GM21447 (cell line): ENCODE data around the gene ZDHHC14.
"Not testable (repeated sequence)": the region's sequence is repeated elsewhere in the genome, so short reads cannot be mapped to it uniquely, and the experiment has no call there.

Experiments used
- ATAC-seq: cut with Tn5 transposase; IDR thresholded peaks from one replicate; pipeline ENCODE4 v1.9.1; 2021; ENCODE audit not compliant: unreplicated experiment

ZDHHC14 gene

DNA sequence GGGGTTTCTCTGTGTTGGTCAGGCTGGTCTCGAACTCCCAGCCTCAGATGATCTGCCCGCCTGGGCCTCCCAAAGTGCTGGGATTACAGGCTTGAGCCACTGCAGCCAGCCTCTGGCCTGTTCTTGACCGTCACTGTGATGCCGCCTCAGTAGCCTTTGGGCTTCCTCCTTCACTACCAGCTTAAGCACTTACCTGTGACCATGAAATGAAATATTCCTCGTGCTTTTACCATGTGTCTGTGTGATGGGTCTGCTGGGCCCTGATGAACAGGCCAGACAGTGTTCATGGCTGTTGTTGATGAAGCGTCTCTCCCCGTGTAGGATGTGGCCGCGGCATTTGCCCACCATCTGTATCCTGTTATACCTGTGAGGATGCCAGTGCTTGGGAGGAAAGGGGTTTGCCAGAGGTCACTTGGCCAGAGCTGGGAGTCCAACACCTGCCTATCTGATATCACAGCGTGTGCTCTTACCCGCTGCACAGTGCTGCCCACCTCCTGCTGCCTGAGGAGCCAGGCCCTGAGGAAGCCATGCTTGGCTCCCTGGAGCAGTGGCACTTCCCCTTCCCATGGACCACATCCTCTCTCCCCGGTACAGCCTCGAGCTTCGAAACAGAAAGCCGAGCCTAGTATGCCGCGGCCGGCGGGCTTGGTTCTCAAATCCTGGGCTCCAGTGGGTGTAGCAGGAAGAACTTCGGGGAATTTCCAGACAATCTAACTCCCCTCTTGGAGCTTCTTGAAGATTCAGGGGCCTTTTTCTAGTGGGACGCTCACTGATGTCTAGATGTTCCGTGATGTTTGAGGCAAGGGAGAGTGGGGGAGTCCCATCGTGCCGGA lies 167.9 kb downstream of the ZDHHC14 start:
- ATAC-seq, result no peak

DNA sequence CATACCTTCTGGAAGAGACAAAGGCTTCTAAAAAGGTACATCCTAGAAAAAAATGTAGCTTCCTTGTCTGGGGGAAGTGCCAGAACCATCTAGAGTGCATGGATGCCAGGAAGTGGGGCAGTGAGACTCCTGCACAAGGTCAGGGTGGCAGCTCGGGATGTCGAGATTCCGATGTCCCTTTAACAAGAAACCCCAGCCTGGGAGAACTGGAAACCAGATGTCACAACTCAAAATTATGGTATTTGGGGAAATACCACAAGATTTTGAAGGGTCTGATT lies 168.4 kb downstream of the ZDHHC14 start:
- no peak for ATAC-seq

DNA sequence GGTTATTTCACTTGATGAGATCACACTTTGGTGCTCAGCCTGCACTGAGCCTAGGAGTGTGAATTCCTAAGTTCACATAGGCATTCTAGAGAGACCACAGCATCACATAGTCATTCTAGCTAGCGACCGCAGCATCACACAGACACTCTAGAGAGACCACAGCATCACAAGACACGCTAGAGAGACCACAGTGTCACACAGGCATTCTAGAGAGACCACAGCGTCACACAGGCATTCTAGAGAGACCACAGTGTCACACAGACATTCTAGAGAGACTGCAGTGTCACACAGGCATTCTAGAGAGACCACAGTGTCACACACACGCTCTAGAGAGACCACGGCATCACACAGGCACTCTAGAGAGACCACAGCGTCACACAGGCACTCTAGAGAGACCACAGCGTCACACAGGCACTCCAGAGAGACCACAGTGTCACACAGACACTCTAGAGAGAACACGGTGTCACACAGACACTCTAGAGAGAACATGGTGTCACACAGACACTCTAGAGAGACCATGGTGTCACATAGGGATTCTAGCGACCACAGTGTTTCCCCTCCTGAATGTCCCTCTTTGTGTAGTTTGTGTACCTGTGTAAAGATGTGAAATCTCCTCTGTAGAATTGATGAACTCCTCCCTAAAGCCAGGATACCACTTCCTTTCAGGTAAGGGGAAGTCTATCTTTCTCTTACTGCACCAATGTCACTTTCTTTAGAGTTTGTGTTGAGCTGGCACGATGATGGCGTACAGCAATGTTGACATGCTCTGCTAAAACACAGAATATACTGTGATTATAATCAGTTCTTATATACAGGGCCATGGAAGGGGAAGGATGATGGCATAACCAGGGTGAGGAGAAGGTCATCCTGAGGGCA lies 169.4 kb downstream of the ZDHHC14 start:
- ATAC-seq, result no peak

DNA sequence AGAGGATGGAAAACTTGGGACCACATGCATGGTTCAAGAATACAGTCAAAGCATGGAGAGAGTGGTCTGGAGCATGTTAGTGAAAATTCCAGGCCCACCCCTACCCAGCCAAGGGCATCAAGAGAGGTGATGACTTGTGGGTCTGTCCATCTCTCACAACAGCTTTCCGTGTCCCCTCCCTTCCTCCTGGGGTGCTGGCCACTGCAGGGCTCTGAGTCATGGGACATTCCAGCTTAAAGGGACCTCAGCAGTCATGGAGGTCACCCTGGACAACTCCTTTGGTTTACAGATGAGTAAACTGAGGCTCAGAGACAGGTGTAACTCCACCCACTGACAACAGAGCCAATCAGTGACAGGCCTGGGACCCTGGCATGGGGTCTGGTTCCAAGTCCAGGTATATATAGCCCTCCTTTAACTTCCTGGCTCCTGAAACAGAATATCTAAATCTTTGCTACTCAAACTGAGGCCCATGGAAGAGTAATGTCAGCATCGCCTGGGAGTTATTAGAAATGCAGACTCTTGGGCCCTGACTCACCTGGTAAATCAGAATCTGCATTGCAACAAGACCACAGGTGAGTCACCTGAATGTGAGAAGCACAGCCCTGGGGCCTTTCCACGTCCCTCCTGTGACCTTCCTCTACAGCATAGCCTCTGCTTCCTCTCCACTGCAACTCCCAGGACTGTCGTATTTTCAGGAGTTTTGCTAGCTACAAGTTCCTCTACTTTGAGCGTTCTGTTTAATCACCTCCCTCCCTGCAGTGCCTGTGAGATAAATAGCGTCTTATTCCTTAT lies 170.2 kb downstream of the ZDHHC14 start:
- ATAC-seq, result no peak

DNA sequence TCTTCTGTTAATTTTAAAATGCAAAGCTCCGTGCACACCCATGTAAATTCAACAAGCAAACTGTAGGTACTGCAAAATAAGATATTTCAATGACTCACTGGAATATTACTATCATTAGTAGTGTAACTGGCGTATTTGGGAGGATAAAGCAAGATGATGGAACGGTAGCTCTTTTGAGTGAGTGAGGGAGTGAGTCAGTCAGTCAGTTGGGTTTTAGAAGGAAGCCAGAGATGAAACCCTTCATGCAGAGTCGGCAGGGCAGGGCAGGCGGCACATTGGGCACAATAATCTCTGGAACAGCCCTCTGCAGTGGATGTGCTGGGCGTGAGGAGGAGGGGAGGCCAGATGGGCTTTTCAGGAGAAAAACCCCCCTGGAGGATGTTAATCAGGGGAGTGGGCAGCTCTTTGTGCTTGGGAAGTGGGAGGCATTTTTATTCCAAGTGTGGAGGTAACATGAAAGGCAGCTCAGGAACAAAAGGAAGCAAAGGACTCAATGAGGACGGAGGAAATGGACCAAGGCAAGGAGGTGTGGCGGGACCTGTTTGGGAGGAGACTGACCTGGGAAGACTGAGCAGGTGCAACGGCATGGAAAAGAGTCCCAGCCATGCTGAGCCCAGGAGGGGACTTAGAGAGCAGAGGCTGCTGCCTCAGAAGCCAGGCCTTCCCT lies 171.2 kb downstream of the ZDHHC14 start:
- no peak for ATAC-seq

DNA sequence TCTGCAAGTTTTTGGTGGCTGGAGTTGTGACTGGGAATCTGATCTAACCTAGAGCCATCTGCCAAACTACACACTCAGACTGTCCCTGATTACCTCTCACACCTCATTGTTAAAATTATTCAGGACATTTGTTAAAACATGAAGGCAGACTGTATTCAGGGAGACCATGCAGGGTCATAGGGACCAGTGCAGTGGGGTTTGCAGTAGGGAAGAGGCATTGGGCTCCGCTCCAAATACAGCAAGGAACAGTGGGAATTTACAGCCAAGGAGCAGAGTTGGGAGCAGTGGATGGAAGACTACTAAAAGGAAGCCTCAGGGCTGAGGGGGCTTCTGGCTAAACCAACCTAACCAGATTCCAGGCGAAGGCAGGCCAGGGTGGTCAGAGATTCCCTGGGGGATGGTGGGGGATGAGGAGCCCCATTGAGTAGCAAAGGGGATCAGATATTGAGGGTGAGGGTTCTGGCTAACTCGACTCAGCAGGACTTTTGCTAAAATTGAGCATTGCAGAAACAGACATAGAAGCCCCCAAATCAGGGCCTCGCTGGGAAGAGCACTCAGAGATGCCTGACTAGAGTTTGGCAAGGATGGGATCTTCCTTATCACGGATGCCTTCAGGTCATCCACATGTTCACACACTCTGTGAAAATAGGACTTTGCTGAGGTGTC lies 172.0 kb downstream of the ZDHHC14 start:
- ATAC-seq, result no peak

DNA sequence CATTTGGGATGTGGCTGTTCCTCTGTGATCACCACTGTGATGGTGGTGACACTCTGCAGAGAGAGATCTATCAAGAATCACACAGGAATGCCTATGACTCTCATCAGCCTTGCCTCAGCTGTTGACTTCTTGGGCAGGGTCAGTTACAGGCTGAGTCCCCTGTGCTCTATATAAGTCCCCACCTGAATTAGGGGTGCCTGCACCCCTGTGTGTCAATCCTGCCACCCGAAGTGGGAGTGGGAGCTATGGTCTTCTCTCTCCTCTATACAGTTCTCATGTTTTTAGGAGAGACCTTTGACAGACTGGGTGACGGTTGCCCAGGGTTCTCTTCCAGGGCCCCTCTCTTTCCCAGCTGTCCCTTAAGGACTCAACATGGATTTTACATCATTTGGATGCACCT lies 173.8 kb downstream of the ZDHHC14 start:
- ATAC-seq, result no peak

DNA sequence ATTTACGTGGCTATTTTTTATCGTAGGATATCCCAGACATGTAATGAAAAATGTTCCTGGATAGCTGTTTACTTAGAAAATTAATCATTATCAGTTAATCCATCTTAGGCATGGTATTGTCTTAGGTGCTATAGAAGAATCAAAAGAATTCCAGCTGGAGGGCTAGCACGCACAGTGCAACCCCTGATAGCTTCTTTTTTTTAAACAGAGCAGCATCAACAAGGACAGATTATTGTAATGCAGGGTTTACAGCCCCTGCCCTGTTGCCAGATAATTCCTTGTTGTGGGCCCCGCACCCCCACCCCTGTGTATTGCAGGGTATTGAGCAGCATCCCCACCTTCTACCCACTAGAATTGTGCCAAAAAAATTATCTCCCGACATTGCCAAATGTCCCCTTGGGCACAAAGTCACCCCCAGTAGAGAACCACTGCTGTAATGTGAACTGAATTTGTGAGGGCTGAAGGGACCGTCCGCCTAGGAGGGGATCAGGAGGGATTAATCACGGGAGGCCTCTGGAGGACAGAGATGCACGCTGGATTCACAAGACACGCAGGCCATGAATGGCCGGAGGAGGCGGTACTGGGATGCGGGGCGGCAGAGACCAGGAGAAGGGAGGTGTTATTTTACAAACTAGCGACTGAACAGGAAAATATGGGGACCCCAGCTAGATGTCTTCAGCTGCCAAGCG lies 174.6 kb downstream of the ZDHHC14 start:
- no peak for ATAC-seq

DNA sequence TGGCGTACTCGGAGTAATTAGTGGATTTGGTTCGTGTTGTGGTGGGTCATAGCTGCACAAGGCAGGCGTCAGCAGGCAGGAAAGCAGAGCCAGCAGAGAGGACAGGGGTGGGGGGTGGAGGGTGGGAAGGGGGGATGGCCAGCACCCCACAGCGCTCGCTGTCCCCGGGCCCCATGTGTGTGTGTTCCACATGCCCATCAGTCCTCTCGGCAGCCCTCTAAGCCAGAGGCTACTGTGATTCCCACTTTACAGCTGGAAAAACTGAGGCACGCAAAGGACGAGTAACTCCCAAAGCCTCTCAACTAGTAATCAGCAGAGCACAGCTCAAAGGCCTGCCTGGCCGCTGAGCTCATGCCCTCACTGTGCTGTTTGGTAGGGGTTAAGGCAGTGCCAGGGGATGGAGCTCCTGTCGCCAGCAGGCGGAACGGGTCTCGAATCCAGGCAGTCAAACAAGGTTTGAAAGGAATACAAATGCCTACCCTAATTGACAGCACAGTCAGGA lies 175.2 kb downstream of the ZDHHC14 start:
- no peak for ATAC-seq

DNA sequence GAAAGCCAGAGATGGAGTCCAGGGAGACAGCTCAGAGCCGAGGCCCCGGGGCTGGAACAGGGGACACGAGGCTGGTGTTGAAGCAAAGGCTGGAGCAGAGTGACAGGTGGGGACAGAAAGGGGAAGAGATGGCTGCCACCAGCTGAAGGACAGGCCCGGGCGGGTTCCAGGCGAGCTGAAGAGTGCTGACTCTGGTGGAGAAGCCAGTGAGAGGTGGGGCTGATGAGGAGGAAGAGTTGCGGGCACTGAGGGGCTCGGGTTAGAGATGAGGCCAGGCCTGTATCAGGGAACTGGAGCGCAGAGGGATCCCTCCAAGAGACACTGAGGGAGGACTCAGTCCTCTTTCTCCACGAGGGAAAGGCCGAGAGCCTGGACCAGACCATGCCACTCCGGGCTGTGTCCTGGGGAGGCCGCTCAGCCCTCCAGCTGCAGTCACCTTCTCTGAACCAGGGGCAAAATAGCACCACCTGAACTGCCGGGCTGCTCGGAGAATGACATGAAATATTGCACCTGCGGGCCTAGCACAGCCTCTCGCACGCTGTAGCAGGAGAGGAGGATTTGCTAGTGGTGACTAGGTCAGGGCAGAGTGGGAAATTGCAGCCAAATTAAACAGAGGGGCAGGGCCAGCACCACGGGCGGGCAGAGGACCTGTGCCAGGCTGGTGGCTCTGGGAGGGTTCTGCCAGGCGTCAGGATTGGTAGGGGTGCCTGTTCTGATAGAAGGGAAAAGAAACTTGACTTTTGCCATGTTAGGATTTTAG lies 175.9 kb downstream of the ZDHHC14 start:
- ATAC-seq, result no peak

DNA sequence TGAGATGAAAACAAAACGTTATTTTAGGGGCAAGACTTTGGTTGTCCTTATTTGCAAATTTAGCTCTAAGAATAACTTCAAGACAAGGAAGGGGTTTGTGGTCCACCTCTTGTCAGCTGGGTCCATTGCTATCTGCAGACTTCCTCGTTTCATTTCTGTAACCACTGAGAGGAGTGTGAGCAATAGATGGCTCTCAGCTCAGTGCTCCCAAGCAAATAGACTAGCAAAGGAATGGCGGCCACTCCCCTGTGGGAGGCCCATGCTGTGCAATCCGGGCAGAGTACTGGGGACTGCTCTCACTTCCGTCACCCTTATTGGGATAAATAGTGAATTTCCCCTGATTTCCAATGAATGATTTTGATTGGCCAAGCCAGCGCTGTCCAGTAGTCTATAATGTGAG lies 176.6 kb downstream of the ZDHHC14 start:
- peak; percentile 52 for ATAC-seq

DNA sequence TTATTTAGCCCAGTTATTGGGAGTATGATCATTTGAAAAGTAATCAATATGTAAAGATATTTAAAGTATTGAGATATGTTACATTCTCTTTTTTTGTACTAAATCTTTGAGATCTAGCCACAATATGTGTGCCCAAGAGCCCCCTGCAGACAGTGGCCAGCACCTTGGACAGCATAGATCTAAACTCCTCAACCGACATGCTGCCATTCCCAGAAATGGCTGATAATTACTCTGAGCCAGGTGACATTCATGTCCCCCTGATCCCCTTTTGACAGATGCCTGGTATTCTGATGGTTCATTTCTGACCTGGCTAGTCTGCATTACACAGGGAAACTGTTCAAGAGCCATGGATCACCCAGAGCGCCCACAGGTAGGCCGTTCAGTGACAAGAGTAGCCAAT lies 177.1 kb downstream of the ZDHHC14 start:
- no peak for ATAC-seq

DNA sequence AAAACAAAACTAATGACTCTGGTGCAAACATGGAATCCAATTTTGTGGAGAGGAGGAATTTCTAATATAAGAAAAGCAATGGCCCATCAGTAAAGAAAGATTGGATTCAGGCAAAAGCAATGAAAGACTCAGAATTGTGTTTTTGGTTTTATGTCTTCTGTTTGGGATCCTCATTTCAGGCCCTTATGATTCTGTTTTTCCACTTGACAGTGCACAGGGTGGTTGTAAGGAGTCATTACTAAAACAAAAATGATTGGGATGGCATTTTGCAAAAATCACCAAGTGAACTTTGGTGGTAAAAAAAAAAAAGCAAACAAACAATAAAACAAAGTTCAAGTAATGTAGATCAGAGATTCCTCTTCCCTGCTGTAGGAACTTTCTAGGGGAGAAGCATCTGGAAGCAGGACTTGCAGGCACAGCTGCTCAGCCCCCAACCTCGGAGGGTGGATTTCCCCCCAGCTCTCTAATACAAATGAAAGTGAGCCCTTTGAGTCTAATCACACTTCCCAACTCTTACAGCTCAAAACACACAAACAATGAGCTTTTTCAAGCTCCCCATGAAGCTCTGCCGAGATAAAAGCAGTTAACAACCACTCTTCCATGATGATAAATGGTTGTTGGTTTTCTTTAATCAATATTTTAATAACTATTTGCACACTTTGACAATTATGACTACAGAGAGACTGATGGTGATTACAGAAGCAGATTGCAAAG lies 177.7 kb downstream of the ZDHHC14 start:
- no peak for ATAC-seq

DNA sequence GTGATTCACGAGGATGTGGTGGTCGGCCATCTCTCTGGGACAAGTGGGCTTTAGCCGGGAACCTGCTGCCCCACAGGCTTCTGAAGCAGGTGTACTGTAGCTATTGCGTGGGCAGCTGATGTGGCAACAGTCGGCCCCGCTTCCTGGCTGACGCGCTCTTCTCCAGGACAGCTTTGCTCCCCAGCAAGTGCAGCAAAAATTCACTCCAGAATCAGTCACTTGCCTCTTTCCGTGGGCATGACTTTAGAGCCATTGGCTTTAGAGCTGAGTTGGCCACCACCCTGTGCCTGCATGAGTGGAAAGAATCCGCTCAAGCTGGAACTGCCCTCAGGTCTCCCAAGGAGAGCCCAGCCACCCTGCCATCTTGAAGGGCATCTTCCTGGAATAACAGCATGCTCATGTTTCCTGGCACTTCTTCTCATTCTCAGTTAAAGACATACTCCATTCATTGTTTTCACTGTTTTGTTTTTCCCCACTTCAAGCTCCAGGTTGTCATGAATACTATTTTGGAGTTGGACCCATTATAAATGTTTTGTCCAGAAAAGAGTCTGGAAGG lies 178.3 kb downstream of the ZDHHC14 start:
- ATAC-seq, result no peak

DNA sequence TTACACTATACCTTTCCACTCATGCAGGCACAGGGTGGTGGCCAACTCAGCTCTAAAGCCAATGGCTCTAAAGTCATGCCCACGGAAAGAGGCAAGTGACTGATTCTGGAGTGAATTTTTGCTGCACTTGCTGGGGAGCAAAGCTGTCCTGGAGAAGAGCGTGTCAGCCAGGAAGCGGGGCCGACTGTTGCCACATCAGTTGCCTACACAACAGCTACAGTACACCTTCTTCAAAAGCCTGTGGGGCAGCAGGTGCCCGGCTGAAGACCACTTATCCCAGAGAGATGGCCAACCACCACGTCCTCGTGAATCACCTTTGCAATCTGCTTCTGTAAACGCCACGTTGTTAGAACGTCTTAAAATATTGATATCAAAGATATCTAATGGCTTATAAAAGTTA lies 179.1 kb downstream of the ZDHHC14 start:
- ATAC-seq, result not testable (repeated sequence)

DNA sequence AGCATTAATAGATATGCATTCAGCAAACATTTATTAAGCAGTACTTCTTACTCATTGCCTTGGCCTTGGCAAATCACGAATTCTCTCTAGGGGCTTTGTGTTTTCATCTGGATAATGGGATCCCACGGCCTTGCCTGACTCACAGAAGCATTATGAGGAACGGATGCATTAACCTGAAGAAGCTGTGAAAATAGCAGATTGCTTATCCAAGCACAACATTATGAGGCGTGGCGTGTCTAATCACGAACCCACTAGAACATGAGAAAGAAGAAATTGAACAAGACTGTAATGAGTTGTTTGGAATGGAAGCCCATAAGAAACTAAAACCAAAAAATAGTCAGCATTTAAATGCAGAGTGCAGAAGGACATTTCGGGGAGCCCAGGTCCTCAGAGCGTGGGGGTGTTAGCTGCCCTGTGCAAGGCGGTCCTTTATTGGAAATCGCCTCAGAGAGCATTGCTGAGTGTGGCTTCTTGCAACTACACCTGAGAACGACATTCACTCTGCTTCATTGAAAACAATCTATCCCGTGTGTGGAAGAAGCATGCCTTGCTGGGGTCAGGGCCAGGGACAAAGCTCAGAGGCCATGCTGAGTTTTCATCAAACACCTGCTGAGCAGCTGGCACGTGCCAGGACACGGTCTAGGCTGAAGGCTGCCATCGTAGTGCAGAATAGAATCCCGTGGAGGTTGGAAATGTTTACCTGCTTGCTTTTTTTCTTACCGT lies 179.9 kb downstream of the ZDHHC14 start:
- ATAC-seq, result peak; percentile 1

DNA sequence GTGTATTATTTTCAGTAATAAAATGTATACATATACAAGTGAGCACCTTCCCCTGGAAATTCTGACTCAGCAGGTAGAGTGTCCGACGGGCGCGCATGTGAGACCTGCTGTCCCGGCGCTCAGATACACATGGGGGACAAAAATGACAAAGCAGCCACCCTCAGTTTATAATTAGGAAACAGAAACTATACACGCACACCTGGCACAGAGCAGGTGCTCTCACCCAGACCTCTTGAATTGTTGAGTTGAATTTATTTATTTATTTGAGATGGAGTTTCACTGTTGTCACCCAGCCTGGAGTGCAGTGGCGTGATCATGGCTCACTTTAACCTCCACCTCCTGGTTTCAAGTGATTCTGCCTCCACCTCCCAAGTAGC lies 180.4 kb downstream of the ZDHHC14 start:
- ATAC-seq, result peak; percentile 34
